ENCODE results near the gene TMEM63B. TPM values are rescaled to one million over a fixed set of nuclear protein-coding genes. Genes with fewer than 3 reads are reported as not detected.
"Not testable (repeated sequence)": the region's sequence is repeated elsewhere in the genome, so short reads cannot be mapped to it uniquely, and the experiment has no call there.

Gene TMEM63B
- total RNA-seq, 4 donors from 2014 or later, result 27.2 to 71.9 (median 43.7) TPM

- no peak for TF ChIP-seq POLR2A (IDR thresholded peaks at IDR 0.05)
- TF ChIP-seq, protein P1, sequence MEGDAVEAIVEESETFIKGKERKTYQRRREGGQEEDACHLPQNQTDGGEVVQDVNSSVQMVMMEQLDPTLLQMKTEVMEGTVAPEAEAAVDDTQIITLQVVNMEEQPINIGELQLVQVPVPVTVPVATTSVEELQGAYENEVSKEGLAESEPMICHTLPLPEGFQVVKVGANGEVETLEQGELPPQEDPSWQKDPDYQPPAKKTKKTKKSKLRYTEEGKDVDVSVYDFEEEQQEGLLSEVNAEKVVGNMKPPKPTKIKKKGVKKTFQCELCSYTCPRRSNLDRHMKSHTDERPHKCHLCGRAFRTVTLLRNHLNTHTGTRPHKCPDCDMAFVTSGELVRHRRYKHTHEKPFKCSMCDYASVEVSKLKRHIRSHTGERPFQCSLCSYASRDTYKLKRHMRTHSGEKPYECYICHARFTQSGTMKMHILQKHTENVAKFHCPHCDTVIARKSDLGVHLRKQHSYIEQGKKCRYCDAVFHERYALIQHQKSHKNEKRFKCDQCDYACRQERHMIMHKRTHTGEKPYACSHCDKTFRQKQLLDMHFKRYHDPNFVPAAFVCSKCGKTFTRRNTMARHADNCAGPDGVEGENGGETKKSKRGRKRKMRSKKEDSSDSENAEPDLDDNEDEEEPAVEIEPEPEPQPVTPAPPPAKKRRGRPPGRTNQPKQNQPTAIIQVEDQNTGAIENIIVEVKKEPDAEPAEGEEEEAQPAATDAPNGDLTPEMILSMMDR (IDR thresholded peaks at IDR 0.05 in 4 of 5, conservative IDR thresholded peaks at IDR 0.05 in 1 of 5), result no peak
- Histone ChIP-seq H3K27me3 (no peaks in the 10 kb centered on the region), H3K4me3 (no peak overlapping the region), H3K36me3 (peaks cover 0 to 6% of the 10 kb centered on the region in 2 donors), H3K4me1 (peaks cover 2 to 7% of the 10 kb centered on the region in 2 donors), H3K9me3 (no peaks in the 10 kb centered on the region), H3K27ac (no peak overlapping the region)
- intact Hi-C loops (cut with DNase I; ENCODE audit: low total_unique reads) (loop anchor here (5.0 kb wide), 2 partner anchors 38 to 243 kb away; no protein-coding TSS in a partner anchor), in situ Hi-C loops (cut with MboI; ENCODE audit: low sequenced_read_pairs in 4 of 4) (loop anchor here (25.0 kb wide), 1 partner anchor 432 kb away; no protein-coding TSS in a partner anchor)
- ATAC-seq (no peak), DNase-seq (no peak)
Observed at GRCh38 chr6:44094403-44095242, 32.7 kb upstream of the TMEM63B start.

GRCh38 chr6:44095243-44095623 is 32.1 kb upstream of the TMEM63B start:
- H3K27me3 ChIP-seq, H3K36me3 ChIP-seq, H3K4me1 ChIP-seq, DNase-seq, H3K27ac ChIP-seq, ATAC-seq, H3K4me3 ChIP-seq, H3K9me3 ChIP-seq: not testable (repeated sequence)
- intact Hi-C loops (cut with DNase I; ENCODE audit: low total_unique reads), result loop anchor here (5.0 kb wide), 2 partner anchors 37 to 242 kb away; no protein-coding TSS in a partner anchor
- in situ Hi-C loops (cut with MboI; ENCODE audit: low sequenced_read_pairs in 4 of 4), result loop anchor here (25.0 kb wide), 1 partner anchor 433 kb away; no protein-coding TSS in a partner anchor

DNA sequence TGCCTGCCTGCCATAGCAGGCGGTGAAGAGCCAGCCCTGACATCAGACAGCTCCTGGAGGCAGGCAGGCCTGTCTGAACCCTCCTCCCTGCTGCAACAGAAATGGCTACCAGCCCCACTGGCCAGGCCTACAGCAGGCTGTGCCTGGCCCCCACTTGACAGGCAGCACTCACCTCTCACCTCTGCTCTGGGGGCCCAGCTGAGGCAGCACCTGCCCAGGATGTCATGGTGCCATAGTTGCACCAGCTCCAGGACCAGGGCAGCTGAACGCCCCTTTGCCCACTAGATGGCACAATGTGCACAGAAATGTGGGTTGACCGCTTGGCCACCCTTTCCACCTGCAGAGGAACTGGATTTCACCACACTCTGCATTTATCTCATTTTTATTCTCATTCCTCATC is 30.7 kb upstream of the TMEM63B start:
- TF ChIP-seq, protein P1 (IDR thresholded peaks at IDR 0.05 in 4 of 5, conservative IDR thresholded peaks at IDR 0.05 in 1 of 5), result peak; percentile 83 to 88 (median 86)
- TF ChIP-seq POLR2A (IDR thresholded peaks at IDR 0.05), result no peak
- Histone ChIP-seq H3K36me3 (peaks cover 0 to 7% of the 10 kb centered on the region in 2 donors), H3K4me3 (no peak overlapping the region), H3K4me1 (peaks cover 7 to 12% of the 10 kb centered on the region in 2 donors), H3K27me3 (no peaks in the 10 kb centered on the region), H3K27ac (peak overlapping the region in 1 of 4 donors; percentile 37), H3K9me3 (no peaks in the 10 kb centered on the region)
- ATAC-seq (peak; percentile 77 to 86), DNase-seq (peak; percentile 56 to 74)
- intact Hi-C loops (cut with DNase I; ENCODE audit: low total_unique reads) (loop anchor here (1.0 to 5.0 kb wide), 3 partner anchors 36 to 241 kb away; no protein-coding TSS in a partner anchor), in situ Hi-C loops (cut with MboI; ENCODE audit: low sequenced_read_pairs in 4 of 4) (loop anchor here (25.0 kb wide), 1 partner anchor 434 kb away; no protein-coding TSS in a partner anchor)

DNA sequence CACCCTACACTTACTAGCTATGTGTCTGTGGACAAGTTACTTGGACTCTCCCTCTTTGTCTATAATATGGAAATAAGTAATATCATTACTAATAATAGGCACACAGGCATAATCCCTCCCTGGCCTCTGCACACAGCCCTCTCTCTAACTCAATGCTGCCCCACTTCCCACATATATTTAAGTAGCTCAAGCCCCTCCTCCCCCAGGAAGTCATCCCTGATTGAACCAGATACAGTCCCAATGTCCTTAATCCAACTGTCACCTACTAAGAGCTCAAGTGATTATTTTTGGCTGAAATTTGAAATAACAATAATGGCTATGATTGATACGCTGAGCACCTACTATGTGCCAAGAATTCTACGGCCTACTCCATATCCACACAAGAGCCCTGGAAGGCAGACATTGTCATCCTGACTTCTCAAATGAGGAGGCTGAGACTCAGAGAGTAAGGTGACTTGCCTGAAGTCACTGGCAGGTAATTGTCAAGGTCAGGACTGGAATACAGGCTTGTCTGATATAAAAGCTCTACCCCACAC is 29.5 kb upstream of the TMEM63B start:
- in situ Hi-C loops (cut with MboI; ENCODE audit: low sequenced_read_pairs in 4 of 4) (loop anchor here (25.0 kb wide), 1 partner anchor 436 kb away; no protein-coding TSS in a partner anchor), intact Hi-C loops (cut with DNase I; ENCODE audit: low total_unique reads) (loop anchor here (5.0 kb wide), 2 partner anchors 34 to 239 kb away; no protein-coding TSS in a partner anchor)

More for the DNA sequence above, 29.5 kb upstream of the TMEM63B start:
- H3K36me3 ChIP-seq, result peaks cover 0 to 7% of the 10 kb centered on the region in 2 donors
- H3K9me3 ChIP-seq, result no peaks in the 10 kb centered on the region
- peak overlapping the region; percentile 24 to 48 (median 40) for H3K27ac ChIP-seq
- no peak overlapping the region for H3K4me3 ChIP-seq
- no peak for TF ChIP-seq POLR2A (IDR thresholded peaks at IDR 0.05)
- TF ChIP-seq, protein P1 (IDR thresholded peaks at IDR 0.05 in 4 of 5, conservative IDR thresholded peaks at IDR 0.05 in 1 of 5), result no peak
- H3K4me1 ChIP-seq, result peaks cover 7 to 12% of the 10 kb centered on the region in 2 donors
- DNase-seq (no peak), ATAC-seq (no peak)
- no peaks in the 10 kb centered on the region for H3K27me3 ChIP-seq

Data from gastrocnemius medialis (tissue), 4 donors.